Pulmonary artery endothelial cell (primary cell): ENCODE results near the gene HLF. TPM values are rescaled to one million over a fixed set of nuclear protein-coding genes. Genes with fewer than 3 reads are reported as not detected.

ENCODE experiments used
- DNase-seq: peaks from one replicate; pipeline ENCODE4 v3.0.0-alpha.2; 2011; ENCODE audit warnings: low read depth, low spot score
- total RNA-seq: library from RNA; depleted of rRNA; stranded (reverse); fragments of >200 nt; gene quantifications from 2 replicates; pipeline ENCODE4 v1.2.3, GENCODE V29; 2014

HLF gene
- total RNA-seq, 1 donor from 2014 or later = 0.13 TPM

- DNase-seq = no peak
These were observed 89.2 kb downstream of the HLF start for GRCh38 chr17:55354010-55354409.

DNA sequence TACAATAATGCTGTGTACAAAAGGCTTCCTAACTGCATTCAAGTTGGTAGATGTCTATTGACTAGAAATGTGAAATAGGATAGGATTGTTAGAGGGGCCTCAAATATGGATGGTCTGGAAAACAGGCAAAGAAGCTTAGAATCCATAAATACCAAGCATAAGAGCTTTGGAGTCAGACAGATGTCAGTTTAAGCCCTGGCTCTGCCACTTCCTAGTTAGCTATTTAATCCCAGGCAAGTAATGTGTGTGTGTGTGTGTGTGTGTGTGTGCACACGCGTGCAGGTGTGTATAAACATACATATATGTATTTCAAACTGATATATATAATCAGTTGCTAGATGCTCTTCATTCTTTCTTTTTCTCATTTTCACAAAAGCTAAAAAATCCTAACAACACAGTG, 90.2 kb downstream of the HLF start:
- no peak for DNase-seq

DNA sequence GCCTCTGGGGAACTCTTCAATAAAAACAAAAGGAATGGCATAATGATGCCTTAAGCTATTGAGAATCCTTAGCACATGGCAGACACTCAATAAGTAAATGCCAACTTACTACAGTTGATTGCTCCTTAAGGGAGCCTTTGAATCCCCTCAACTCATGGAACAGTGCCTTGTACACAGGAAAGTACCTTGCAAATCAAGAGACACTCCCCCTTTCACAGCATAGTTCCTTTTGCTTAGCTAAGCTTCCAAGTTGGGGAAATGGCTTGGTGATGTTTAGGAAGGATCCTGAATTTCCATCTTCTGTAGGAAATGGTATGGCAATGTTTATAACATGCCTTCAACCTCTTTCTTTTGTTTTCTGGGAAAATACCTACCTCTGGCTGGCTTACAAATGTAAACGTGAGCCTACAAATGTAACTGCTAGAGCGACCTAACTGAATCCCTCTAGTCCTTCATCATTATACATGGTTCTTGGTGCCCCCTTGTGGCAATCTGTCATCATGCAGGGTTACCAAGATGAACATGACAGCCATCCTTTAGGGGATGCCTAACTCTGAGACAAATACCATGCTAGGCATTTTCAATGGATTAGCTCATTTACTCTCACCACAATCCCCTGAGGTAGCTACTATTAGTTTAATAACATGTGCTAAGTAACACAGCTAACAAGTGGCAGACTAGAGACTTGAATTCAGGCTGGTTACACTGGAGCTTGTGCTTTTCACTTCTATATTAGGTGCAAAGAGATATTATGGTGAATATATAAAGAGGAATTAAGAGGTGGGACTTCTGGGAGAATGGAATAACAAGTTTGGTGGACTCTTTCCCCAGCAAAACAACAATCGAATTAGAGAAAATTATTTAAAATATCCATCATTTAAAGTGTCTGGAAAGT, 91.9 kb downstream of the HLF start:
- DNase-seq = peak; percentile 15

- no peak for DNase-seq
These were observed 96.2 kb downstream of the HLF start for GRCh38 chr17:55360971-55361370.

GRCh38 chr17:55363033-55363432, 98.3 kb downstream of the HLF start:
- DNase-seq = no peak

DNA sequence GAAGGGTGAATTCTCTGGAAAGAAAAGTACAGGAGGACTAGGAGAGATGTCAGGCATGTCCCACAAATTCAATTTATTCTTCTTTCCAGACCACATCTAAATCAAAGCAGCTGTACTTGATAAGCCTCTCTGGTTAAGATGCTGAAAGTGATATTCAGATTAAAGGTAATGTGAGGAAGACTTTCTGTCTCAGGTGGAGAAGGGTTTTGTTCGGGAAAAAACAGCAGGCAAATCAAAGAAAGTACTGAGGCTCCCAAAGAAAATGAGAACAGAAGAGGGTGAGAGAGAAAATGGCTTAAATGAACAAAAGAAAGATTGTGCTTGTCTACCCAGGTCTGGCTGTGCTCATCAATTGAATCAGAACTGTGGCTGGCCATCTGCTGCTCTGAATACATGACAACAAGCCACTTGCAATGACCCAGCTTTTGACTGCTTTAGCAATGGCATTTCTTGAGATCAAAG, 101.3 kb downstream of the HLF start:
- DNase-seq = no peak

DNA sequence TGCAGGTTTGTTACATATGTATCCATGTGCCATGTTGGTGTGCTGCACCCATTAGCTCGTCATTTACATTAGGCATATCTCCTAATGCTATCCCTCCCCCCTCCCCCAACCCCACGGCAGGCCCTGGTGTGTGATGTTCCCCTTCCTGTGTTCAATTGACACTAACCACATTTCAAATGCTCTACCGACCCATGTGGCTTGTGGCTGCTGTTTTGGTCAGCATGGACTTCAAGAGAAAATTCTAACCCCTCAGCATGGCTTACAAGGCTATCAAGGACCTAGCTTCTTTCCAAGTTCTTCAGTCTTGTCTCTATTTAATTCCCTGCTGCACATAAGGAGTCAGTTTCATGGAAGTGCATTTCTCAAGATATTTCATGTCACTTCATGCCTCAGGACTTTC, 103.9 kb downstream of the HLF start:
- no peak for DNase-seq

Other genes with a start within 250 kb of the HLF start
- 8.4 and 8.8 TPM in 2 replicates for gene MMD, start 156.9 kb downstream of the HLF start, total RNA-seq
- gene SMIM36, start 246.5 kb downstream of the HLF start, total RNA-seq = not detected in 2 replicates